AG04450 (cell line): ENCODE data around the gene PDE4C. TPM values are rescaled to one million over a fixed set of nuclear protein-coding genes. Genes with fewer than 3 reads are reported as not detected.

ENCODE experiments used
- CTCF ChIA-PET: fragments of 300-600, 350-600 bp; formaldehyde crosslinking; extraction: SDS; loops from one replicate; lab custom pipeline; 2022; ENCODE audit warnings: antibody characterized with exemption, inconsistent platforms; lab: Charles Lee
- POLR2A ChIA-PET: fragments of 350-600 bp; formaldehyde crosslinking; extraction: SDS; loops from one replicate; lab custom pipeline; 2021; ENCODE audit warnings: antibody characterized with exemption, inconsistent platforms; lab: Yijun Ruan, JAX
- DNase-seq: peaks from one replicate; pipeline ENCODE4 v3.0.0-alpha.2; 2011; ENCODE audit warnings: low read depth, low spot score
- H3K27ac ChIP-seq: one replicate; pipeline ENCODE4 v1.5.1; 2012; ENCODE audit warnings: low read depth, low read length, control low read depth
- H3K27me3 ChIP-seq: one replicate; pipeline ENCODE4 v1.6.0; 2012; ENCODE audit warnings: low read length; ENCODE audit not compliant: control insufficient read depth, insufficient read depth
- H3K4me3 ChIP-seq: 2 replicates; pipeline ENCODE4 v1.5.1; 2011; ENCODE audit warnings: mild to moderate bottlenecking, low read depth, low read length, control low read depth
- H3K9me3 ChIP-seq: 2 replicates; pipeline ENCODE4 v1.5.1; 2012; ENCODE audit warnings: low read length; ENCODE audit not compliant: control insufficient read depth, insufficient read depth
- CTCF ChIP-seq: IDR thresholded peaks from 2 replicates; pipeline ENCODE4 v1.5.1; 2011; ENCODE audit warnings: low read depth, low read length, control low read depth, inconsistent platforms
- polyA plus RNA-seq: library from polyadenylated mRNA; depleted of rRNA; stranded (reverse); fragments of >200 nt; gene quantifications from 2 replicates; pipeline ENCODE4 v1.2.3, GENCODE V29; 2011

PDE4C gene
- polyA plus RNA-seq, 1 experiment = 0.46 TPM

GRCh38 chr19:18239303-18239702 is 13.1 kb upstream of the PDE4C start:
- DNase-seq = no peak
- ChIA-PET CTCF (interaction anchor here (0.6 to 1.3 kb wide), 3 partner anchors 10 to 31 kb away, joined by 3 to 4 read pairs (median 3); no protein-coding TSS in a partner anchor), POLR2A (interaction anchor here (0.6 kb wide), 1 partner anchor 41 kb away, joined by 4 read pairs; no protein-coding TSS in a partner anchor)
- H3K9me3 ChIP-seq = no peaks in the 10 kb centered on the region
- H3K27ac ChIP-seq = no peak overlapping the region
- TF ChIP-seq CTCF = no peak
- H3K4me3 ChIP-seq = no peak overlapping the region
- peaks cover 5% of the 10 kb centered on the region for H3K27me3 ChIP-seq

- peaks cover 12% of the 10 kb centered on the region for H3K9me3 ChIP-seq
- ChIA-PET CTCF (no interaction called here), POLR2A (no interaction called here)
- TF ChIP-seq CTCF = no peak
- no peak for DNase-seq
- H3K4me3 ChIP-seq = no peak overlapping the region
- H3K27ac ChIP-seq = no peak overlapping the region
- H3K27me3 ChIP-seq = peaks cover 31% of the 10 kb centered on the region
Observed at GRCh38 chr19:18234194-18234593, 8.0 kb upstream of the PDE4C start.

- CTCF ChIA-PET = interaction anchor here (0.8 kb wide), 1 partner anchor 41 kb away, joined by 3 read pairs; no protein-coding TSS in a partner anchor
- no peak for DNase-seq
- POLR2A ChIA-PET = interaction anchor here (0.6 kb wide), 1 partner anchor 8 kb away, joined by 4 read pairs; no protein-coding TSS in a partner anchor
Observed at GRCh38 chr19:18233224-18233825, 7.1 kb upstream of the PDE4C start.

GRCh38 chr19:18232540-18233223 is 6.4 kb upstream of the PDE4C start:
- Histone ChIP-seq H3K27me3 (peaks cover 31% of the 10 kb centered on the region), H3K4me3 (no peak overlapping the region), H3K9me3 (peaks cover 12% of the 10 kb centered on the region), H3K27ac (no peak overlapping the region)
- POLR2A ChIA-PET = no interaction called here
- no peak for DNase-seq
- CTCF ChIA-PET = interaction anchor here (0.6 to 1.2 kb wide), 4 partner anchors 25 to 119 kb away, joined by 3 to 4 read pairs (median 3); no protein-coding TSS in a partner anchor
- no peak for TF ChIP-seq CTCF

More at GRCh38 chr19:18233224-18233825, 7.1 kb upstream of the PDE4C start:
- no peak for TF ChIP-seq CTCF
- Histone ChIP-seq H3K27ac (no peak overlapping the region), H3K9me3 (peaks cover 12% of the 10 kb centered on the region), H3K27me3 (peaks cover 31% of the 10 kb centered on the region), H3K4me3 (no peak overlapping the region)

- no peak for TF ChIP-seq CTCF
- Histone ChIP-seq H3K27me3 (peaks cover 32% of the 10 kb centered on the region), H3K4me3 (no peak overlapping the region), H3K27ac (no peak overlapping the region), H3K9me3 (peaks cover 12% of the 10 kb centered on the region)
- CTCF ChIA-PET = interaction anchor here (0.5 to 1.2 kb wide), 4 partner anchors 24 to 119 kb away, joined by 3 to 4 read pairs (median 3); no protein-coding TSS in a partner anchor
- no peak for DNase-seq
- POLR2A ChIA-PET = no interaction called here
Observed at GRCh38 chr19:18231775-18232174, 5.5 kb upstream of the PDE4C start.
